Mesenchymal stem cell (in vitro differentiated cells and primary cell): ENCODE measurements around the gene PDE6C.

Source experiments
- DNase-seq: peaks from one replicate; pipeline ENCODE4 v3.0.0-alpha.2; 2013
- H2AFZ ChIP-seq: one replicate; pipeline ENCODE4 v1.6.1; 2013; ENCODE audit warnings: low read depth, mild to moderate bottlenecking, control low read depth, inconsistent platforms, low read length, moderate library complexity
- H2AK5ac ChIP-seq: 2 replicates; pipeline ENCODE4 v1.6.1; 2013; ENCODE audit warnings: low read length, moderate library complexity, mild to moderate bottlenecking, inconsistent platforms; ENCODE audit not compliant: severe bottlenecking
- H2BK120ac ChIP-seq: one replicate; pipeline ENCODE4 v1.6.1; 2013; ENCODE audit warnings: low read depth, mild to moderate bottlenecking, inconsistent platforms, low read length, moderate library complexity
- H2BK12ac ChIP-seq, 2 experiments: one replicate each; pipeline ENCODE4 v1.6.1; 2013; ENCODE audit warnings: inconsistent platforms in 2 of 2, low read length in 2 of 2, mild to moderate bottlenecking in 2 of 2, moderate library complexity in 2 of 2, control low read depth in 1 of 2
- H2BK15ac ChIP-seq: one replicate; pipeline ENCODE4 v1.6.1; 2013; ENCODE audit warnings: mild to moderate bottlenecking, low read depth, inconsistent platforms; ENCODE audit not compliant: poor library complexity, severe bottlenecking
- H2BK5ac ChIP-seq: 2 replicates; pipeline ENCODE4 v1.6.1; 2013; ENCODE audit warnings: low read depth, mild to moderate bottlenecking, low read length, control low read depth, inconsistent platforms; ENCODE audit not compliant: poor library complexity, severe bottlenecking
- H3K14ac ChIP-seq, 2 experiments: one replicate each; pipeline ENCODE4 v1.6.1; 2013; ENCODE audit warnings: inconsistent platforms in 2 of 2, low read length in 2 of 2, control low read depth in 1 of 2, mild to moderate bottlenecking in 1 of 2, moderate library complexity in 1 of 2
- H3K18ac ChIP-seq, 2 experiments: one replicate each; pipeline ENCODE4 v1.6.1; 2013; ENCODE audit warnings: inconsistent platforms in 2 of 2, low read length in 2 of 2, control low read depth in 1 of 2, low read depth in 1 of 2, mild to moderate bottlenecking in 1 of 2
- H3K23ac ChIP-seq, 2 experiments: one replicate each; pipeline ENCODE4 v1.6.1; 2013; ENCODE audit warnings: inconsistent platforms in 2 of 2, low read length in 2 of 2, mild to moderate bottlenecking in 2 of 2, moderate library complexity in 2 of 2, control low read depth in 1 of 2
- H3K27ac ChIP-seq: 2 replicates; pipeline ENCODE4 v1.5.1; 2013; ENCODE audit warnings: mild to moderate bottlenecking, moderate library complexity, low read length, control low read depth, inconsistent platforms; ENCODE audit not compliant: poor library complexity, severe bottlenecking
- H3K27me3 ChIP-seq, 2 experiments: 2 replicates each; pipeline versions ENCODE4 v1.6.1 to v1.7.0; 2013; ENCODE audit warnings: low read length in 2 of 2, mild to moderate bottlenecking in 2 of 2, moderate library complexity in 2 of 2, control low read depth in 1 of 2, inconsistent platforms in 1 of 2; ENCODE audit not compliant: control insufficient read depth in 1 of 2, insufficient read depth in 1 of 2
- H3K36me3 ChIP-seq, 2 experiments: 2 replicates each; pipeline versions ENCODE4 v1.6.1 to v1.7.0; 2013; ENCODE audit warnings: low read length in 2 of 2, control low read depth in 1 of 2, inconsistent platforms in 1 of 2, low read depth in 1 of 2, mild to moderate bottlenecking in 1 of 2; ENCODE audit not compliant: insufficient read depth in 2 of 2, control insufficient read depth in 1 of 2
- H3K4ac ChIP-seq, 2 experiments: one replicate each; pipeline ENCODE4 v1.6.1; 2013; ENCODE audit warnings: inconsistent platforms in 2 of 2, low read length in 2 of 2, mild to moderate bottlenecking in 2 of 2, moderate library complexity in 2 of 2, control low read depth in 1 of 2, low read depth in 1 of 2
- H3K4me1 ChIP-seq: 2 replicates; pipeline ENCODE4 v1.6.1; 2013; ENCODE audit warnings: low read depth, low read length, control low read depth; ENCODE audit not compliant: control insufficient read depth, insufficient read depth
- H3K4me2 ChIP-seq: 2 replicates; pipeline ENCODE4 v1.6.1; 2013; ENCODE audit warnings: low read length, mild to moderate bottlenecking, inconsistent platforms; ENCODE audit not compliant: poor library complexity, severe bottlenecking
- H3K4me3 ChIP-seq, 2 experiments: 2 replicates each; pipeline versions ENCODE4 v1.5.1 to v1.7.0; 2013; ENCODE audit warnings: low read length in 2 of 2, mild to moderate bottlenecking in 2 of 2, control low read depth in 1 of 2, low read depth in 1 of 2; ENCODE audit not compliant: insufficient read depth in 1 of 2
- H3K79me1 ChIP-seq: replicated peaks from 2 replicates; pipeline ENCODE4 v1.6.1; 2013; ENCODE audit warnings: mild to moderate bottlenecking, control low read depth, low read length, inconsistent platforms; ENCODE audit not compliant: poor library complexity, severe bottlenecking
- H3K9ac ChIP-seq: 2 replicates; pipeline ENCODE4 v1.7.0; 2013; ENCODE audit warnings: mild to moderate bottlenecking, low read length, moderate library complexity
- H3K9me3 ChIP-seq: 2 replicates; pipeline ENCODE4 v1.7.0; 2013; ENCODE audit warnings: mild to moderate bottlenecking, low read length; ENCODE audit not compliant: control insufficient read depth
- H4K8ac ChIP-seq: one replicate; pipeline ENCODE4 v1.6.1; 2013; ENCODE audit warnings: inconsistent platforms, mild to moderate bottlenecking, low read length, moderate library complexity
- H4K91ac ChIP-seq: one replicate; pipeline ENCODE4 v1.6.1; 2013; ENCODE audit warnings: mild to moderate bottlenecking, low read length, inconsistent platforms
- WGBS: methylation state at CpG from one replicate; pipeline ENCODE4 v1.1.7; 2013; ENCODE audit warnings: mixed read lengths; 5-methylcytosine and 5-hydroxymethylcytosine counted together

PDE6C gene

GRCh38 chr10:93656155-93656554 is 43.8 kb downstream of the PDE6C start:
- no peak overlapping the region for H2BK15ac ChIP-seq
- H2BK120ac ChIP-seq = no peak overlapping the region
- no peak overlapping the region for H2BK5ac ChIP-seq
- H4K91ac ChIP-seq = no peak overlapping the region
- no peak overlapping the region for H3K18ac ChIP-seq
- peaks cover 1% of the 10 kb centered on the region for H3K4me1 ChIP-seq
- H2BK12ac ChIP-seq = no peak overlapping the region
- H3K4me3 ChIP-seq = no peak overlapping the region
- DNase-seq = no peak
- WGBS = 50% methylated on average over 1 of the region's 1 CpG
- H2AK5ac ChIP-seq = no peak overlapping the region
- no peak overlapping the region for H4K8ac ChIP-seq
- peaks cover 0 to 17% of the 10 kb centered on the region in 2 experiments for H3K36me3 ChIP-seq
- no peak overlapping the region for H2AFZ ChIP-seq
- H3K4ac ChIP-seq = no peak overlapping the region
- H3K27me3 ChIP-seq = no peaks in the 10 kb centered on the region
- H3K23ac ChIP-seq = no peak overlapping the region
- H3K4me2 ChIP-seq = no peak overlapping the region
- no peaks in the 10 kb centered on the region for H3K79me1 ChIP-seq
- no peak overlapping the region for H3K27ac ChIP-seq
- H3K9ac ChIP-seq = no peak overlapping the region
- H3K14ac ChIP-seq = no peak overlapping the region
- no peaks in the 10 kb centered on the region for H3K9me3 ChIP-seq

DNA sequence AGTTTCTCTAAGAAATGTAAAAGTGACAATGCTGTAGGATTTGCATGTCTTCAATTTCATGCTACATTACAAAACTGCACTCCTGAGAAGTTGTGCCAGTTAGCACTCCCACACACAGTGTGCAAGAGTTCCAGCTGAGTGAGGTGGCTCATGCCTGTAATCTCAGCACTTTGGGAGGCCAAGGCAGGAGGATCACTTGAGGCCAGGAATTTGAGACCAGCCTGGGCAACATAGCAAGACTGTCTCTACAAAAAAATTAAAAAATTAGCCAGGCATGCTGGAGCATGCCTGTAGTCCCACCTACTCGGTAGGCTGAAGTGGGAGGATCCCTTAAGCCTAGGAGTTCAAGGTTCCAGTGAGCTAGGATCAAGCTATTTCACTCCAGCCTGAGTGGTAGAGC is 45.4 kb downstream of the PDE6C start:
- Histone ChIP-seq H3K27ac (no peak overlapping the region), H3K36me3 (peaks cover 0 to 28% of the 10 kb centered on the region in 2 experiments), H2AFZ (no peak overlapping the region), H2AK5ac (no peak overlapping the region), H4K91ac (no peak overlapping the region), H3K4ac (no peak overlapping the region), H3K4me3 (no peak overlapping the region), H3K9me3 (no peaks in the 10 kb centered on the region), H2BK5ac (no peak overlapping the region), H4K8ac (no peak overlapping the region), H2BK120ac (no peak overlapping the region), H3K18ac (no peak overlapping the region), H3K4me2 (no peak overlapping the region), H3K23ac (no peak overlapping the region), H3K14ac (no peak overlapping the region), H3K79me1 (no peaks in the 10 kb centered on the region), H3K9ac (no peak overlapping the region), H2BK15ac (no peak overlapping the region), H2BK12ac (no peak overlapping the region), H3K27me3 (no peaks in the 10 kb centered on the region), H3K4me1 (peaks cover 1% of the 10 kb centered on the region)
- WGBS = 83% methylated on average over 1 of the region's 1 CpG
- no peak for DNase-seq

DNA sequence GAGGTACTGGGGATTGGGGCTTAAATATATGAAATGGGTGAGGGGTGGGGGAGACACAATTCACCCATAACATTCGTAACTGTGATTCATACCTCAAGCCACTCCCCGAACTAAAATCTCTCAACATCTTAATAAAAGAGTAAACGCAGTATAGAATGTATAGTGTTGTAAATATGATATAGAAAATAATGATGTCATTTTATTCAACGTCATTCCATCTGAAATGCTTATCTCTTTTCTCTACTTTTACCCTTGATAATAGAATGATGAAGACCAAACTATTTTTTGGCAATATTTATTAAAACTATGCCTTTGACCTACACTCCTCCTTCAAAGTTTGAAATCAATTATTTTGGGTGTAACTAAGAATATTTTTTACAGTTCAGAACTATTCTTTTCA is 53.7 kb downstream of the PDE6C start:
- Histone ChIP-seq H4K8ac (no peak overlapping the region), H3K4me3 (no peak overlapping the region), H2AK5ac (no peak overlapping the region), H3K4me1 (no peaks in the 10 kb centered on the region), H3K9ac (no peak overlapping the region), H3K14ac (no peak overlapping the region), H3K9me3 (no peaks in the 10 kb centered on the region), H4K91ac (no peak overlapping the region), H3K4me2 (no peak overlapping the region), H3K79me1 (no peaks in the 10 kb centered on the region), H2BK120ac (no peak overlapping the region), H2BK15ac (no peak overlapping the region), H2AFZ (no peak overlapping the region), H2BK12ac (no peak overlapping the region), H3K27me3 (no peaks in the 10 kb centered on the region), H3K18ac (no peak overlapping the region), H3K23ac (no peak overlapping the region), H3K4ac (no peak overlapping the region), H3K27ac (no peak overlapping the region), H3K36me3 (peaks cover 0 to 88% of the 10 kb centered on the region in 2 experiments), H2BK5ac (no peak overlapping the region)
- no peak for DNase-seq
- WGBS = no CpG with 5 or more reads among the region's 4 CpGs

DNA sequence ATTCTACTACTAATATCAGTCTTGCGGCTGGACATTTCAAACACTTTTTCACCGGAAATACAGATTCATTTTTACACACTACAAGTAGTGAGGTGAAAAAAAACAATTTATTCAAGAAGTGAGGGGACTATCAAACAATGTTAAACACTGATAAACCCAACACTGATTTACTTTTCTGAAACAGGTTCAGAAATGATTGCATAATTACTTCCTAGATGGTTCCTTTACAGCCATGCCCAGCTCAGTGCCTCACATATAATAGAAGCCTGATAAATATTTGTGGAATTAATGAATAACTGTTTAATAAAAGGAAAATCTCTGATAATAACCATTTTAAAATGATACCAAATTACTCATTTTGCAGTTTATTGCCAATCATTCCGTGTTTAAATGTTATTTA is 55.5 kb downstream of the PDE6C start:
- Histone ChIP-seq H2BK5ac (no peak overlapping the region), H3K9ac (no peak overlapping the region), H3K27me3 (no peaks in the 10 kb centered on the region), H2BK120ac (no peak overlapping the region), H3K79me1 (no peaks in the 10 kb centered on the region), H3K4me2 (no peak overlapping the region), H2BK15ac (no peak overlapping the region), H3K4me1 (no peaks in the 10 kb centered on the region), H3K18ac (no peak overlapping the region), H4K8ac (no peak overlapping the region), H2AFZ (no peak overlapping the region), H4K91ac (no peak overlapping the region), H3K14ac (no peak overlapping the region), H2AK5ac (no peak overlapping the region), H2BK12ac (no peak overlapping the region), H3K4me3 (no peak overlapping the region), H3K36me3 (peaks cover 0 to 89% of the 10 kb centered on the region in 2 experiments), H3K4ac (no peak overlapping the region), H3K9me3 (no peaks in the 10 kb centered on the region), H3K23ac (no peak overlapping the region), H3K27ac (no peak overlapping the region)
- no CpG with 5 or more reads among the region's 3 CpGs for WGBS
- DNase-seq = no peak
